22Rv1 (cell line): ENCODE results near the gene SYT13.

Source experiments
- H3K27ac ChIP-seq: fragments of 450-650 bp; 2 replicates; pipeline ENCODE4 v1.5.1; 2017
- ZFX ChIP-seq: fragments of 450-650 bp; IDR thresholded peaks from 2 replicates; pipeline ENCODE4 v1.6.1; 2017; ENCODE audit warnings: antibody characterized with exemption, borderline replicate concordance
- TF ChIP-seq, protein P1 (sequence below): fragments of 450-650 bp; IDR thresholded peaks from 2 replicates; pipeline ENCODE4 v1.5.1; 2017; ENCODE audit warnings: mild to moderate bottlenecking

The SYT13 gene

DNA sequence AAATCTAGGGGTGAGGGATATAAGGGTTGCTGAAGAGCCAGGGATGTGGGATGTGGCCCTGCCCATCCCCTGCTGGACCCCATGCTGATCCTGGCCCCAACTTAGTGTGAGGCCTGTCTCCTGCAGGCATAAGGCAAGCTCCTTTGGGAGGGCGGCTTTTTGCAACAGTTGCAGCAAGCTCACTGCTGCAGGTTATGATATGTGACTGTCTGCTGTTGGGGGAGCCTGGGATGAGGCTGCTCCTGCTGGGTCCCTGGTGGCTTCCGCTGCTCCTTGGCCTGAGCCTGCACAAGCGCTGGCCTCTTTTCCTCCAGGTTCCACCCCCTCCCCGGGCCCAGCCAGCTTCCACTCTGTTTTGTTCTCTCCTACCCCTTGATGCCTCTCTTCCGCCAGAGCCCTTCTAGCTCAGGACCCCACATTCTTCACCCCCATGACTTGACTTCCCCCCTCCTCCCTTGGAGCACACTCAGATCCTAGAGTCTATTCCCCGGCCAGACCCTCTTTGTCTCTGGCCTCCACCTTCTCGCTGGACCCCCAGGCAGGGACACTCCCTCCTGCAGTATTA lies 35.0 kb upstream of the SYT13 start:
- TF ChIP-seq, protein P1, sequence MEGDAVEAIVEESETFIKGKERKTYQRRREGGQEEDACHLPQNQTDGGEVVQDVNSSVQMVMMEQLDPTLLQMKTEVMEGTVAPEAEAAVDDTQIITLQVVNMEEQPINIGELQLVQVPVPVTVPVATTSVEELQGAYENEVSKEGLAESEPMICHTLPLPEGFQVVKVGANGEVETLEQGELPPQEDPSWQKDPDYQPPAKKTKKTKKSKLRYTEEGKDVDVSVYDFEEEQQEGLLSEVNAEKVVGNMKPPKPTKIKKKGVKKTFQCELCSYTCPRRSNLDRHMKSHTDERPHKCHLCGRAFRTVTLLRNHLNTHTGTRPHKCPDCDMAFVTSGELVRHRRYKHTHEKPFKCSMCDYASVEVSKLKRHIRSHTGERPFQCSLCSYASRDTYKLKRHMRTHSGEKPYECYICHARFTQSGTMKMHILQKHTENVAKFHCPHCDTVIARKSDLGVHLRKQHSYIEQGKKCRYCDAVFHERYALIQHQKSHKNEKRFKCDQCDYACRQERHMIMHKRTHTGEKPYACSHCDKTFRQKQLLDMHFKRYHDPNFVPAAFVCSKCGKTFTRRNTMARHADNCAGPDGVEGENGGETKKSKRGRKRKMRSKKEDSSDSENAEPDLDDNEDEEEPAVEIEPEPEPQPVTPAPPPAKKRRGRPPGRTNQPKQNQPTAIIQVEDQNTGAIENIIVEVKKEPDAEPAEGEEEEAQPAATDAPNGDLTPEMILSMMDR, result no peak
- TF ChIP-seq ZFX, result no peak
- H3K27ac ChIP-seq, result no peak overlapping the region

- TF ChIP-seq, protein P1, result no peak
- TF ChIP-seq ZFX, result no peak
- H3K27ac ChIP-seq, result no peak overlapping the region
These were observed 34.2 kb upstream of the SYT13 start for GRCh38 chr11:45320371-45320770.

DNA sequence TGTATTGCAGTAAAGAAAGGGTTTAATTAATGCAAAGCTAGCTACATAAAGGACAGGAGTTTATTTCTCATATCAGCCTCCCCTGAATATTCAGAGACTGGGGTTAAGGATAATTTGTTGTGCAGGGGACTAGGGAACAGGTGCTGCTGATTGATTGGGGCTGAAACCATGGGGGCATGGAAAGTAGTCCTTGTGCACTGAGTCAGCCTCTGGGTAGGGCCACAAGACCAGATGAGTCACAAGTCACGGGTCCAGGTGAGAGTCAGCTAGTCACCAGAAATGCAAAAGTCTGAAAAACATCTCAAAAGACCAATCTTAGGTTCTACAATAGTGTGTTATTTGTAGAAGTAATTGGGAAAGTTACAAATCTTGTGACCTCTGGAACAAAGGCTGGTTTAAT lies 32.9 kb upstream of the SYT13 start:
- TF ChIP-seq, protein P1, result no peak
- TF ChIP-seq ZFX, result no peak
- no peak overlapping the region for H3K27ac ChIP-seq

DNA sequence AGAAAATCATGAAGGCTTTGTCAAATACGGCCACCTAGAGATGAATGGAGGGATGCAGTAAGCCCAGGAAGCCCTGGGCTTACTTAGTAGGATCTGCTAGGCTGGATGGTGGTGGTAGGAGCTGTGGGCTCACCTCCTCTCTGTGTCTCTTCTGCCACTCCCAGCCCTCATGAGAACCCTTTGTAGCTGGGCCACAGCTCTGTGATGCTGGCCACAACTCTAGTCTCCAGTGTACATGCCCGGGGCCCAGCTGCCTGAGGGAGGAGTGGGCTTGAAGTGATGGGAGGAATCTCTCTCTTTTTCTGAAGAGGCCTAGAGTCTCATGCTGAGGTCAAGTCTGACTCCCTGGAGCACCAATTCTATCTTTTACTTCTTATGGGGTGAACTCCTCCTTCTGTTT lies 32.4 kb upstream of the SYT13 start:
- TF ChIP-seq, protein P1, result no peak
- TF ChIP-seq ZFX, result no peak
- no peak overlapping the region for H3K27ac ChIP-seq

- H3K27ac ChIP-seq, result no peak overlapping the region
- TF ChIP-seq, protein P1, result no peak
- no peak for TF ChIP-seq ZFX
These were observed 30.1 kb upstream of the SYT13 start for GRCh38 chr11:45316258-45316657.

- TF ChIP-seq ZFX, result no peak
- TF ChIP-seq, protein P1, result no peak
- H3K27ac ChIP-seq, result no peak overlapping the region
These were observed 28.8 kb upstream of the SYT13 start for GRCh38 chr11:45314900-45315299.

DNA sequence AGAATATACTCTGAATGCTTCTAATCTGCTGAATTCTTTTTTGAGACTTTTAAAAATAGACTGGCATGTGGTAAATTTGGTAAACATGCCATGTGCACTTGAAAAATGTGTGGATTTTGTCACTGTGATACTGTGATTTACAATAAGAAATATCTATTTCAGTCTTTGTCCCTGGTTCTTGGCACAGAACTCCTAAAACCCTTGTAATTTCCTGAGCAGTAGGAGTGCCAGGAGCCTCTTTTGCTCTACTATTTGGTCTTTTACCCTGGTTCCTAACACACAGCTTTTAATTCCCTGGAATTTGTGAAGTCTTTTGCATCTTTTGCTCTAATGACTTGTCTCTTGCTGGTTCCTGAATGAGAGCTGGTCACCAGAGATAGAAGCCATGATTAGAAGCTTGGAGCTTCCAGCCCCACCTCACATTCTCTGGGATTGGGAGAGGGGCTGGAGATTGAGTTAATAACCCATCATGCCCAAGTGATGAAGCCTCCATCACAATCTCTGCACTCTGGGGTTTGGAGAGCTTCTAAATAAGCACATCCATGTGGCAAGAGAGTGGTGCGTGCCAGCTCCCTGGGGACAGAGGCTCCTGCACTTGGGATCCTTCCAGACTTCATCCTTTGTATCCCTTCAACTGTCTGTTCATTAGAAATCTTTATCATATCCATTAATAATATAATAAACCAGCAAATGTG lies 27.2 kb upstream of the SYT13 start:
- H3K27ac ChIP-seq, result no peak overlapping the region
- no peak for TF ChIP-seq ZFX
- TF ChIP-seq, protein P1, result no peak
